Skeletal muscle satellite cell (primary cell): ENCODE data around the gene CFAP99.

Experiments
- H3K27me3 ChIP-seq: 2 replicates; pipeline ENCODE4 v1.7.0; 2013; ENCODE audit warnings: low read length; ENCODE audit not compliant: control insufficient read depth, insufficient read depth
- H3K36me3 ChIP-seq: 2 replicates; pipeline ENCODE4 v1.7.0; 2013; ENCODE audit warnings: mild to moderate bottlenecking, control low read depth, low read length; ENCODE audit not compliant: insufficient read depth
- H3K4me1 ChIP-seq: 2 replicates; pipeline ENCODE4 v1.7.0; 2013; ENCODE audit warnings: low read length; ENCODE audit not compliant: control insufficient read depth, insufficient read depth
- H3K4me2 ChIP-seq: 2 replicates; pipeline ENCODE4 v1.7.0; 2013; ENCODE audit warnings: mild to moderate bottlenecking, low read length
- H3K4me3 ChIP-seq: 2 replicates; pipeline ENCODE4 v1.7.0; 2013; ENCODE audit warnings: low read length
- H3K9ac ChIP-seq: 2 replicates; pipeline ENCODE4 v1.7.0; 2013; ENCODE audit warnings: mild to moderate bottlenecking, low read depth, low read length, moderate library complexity
- H3K9me3 ChIP-seq: replicated peaks from 2 replicates; pipeline ENCODE4 v1.7.0; 2013; ENCODE audit warnings: mild to moderate bottlenecking, control low read depth, low read length

The CFAP99 gene

DNA sequence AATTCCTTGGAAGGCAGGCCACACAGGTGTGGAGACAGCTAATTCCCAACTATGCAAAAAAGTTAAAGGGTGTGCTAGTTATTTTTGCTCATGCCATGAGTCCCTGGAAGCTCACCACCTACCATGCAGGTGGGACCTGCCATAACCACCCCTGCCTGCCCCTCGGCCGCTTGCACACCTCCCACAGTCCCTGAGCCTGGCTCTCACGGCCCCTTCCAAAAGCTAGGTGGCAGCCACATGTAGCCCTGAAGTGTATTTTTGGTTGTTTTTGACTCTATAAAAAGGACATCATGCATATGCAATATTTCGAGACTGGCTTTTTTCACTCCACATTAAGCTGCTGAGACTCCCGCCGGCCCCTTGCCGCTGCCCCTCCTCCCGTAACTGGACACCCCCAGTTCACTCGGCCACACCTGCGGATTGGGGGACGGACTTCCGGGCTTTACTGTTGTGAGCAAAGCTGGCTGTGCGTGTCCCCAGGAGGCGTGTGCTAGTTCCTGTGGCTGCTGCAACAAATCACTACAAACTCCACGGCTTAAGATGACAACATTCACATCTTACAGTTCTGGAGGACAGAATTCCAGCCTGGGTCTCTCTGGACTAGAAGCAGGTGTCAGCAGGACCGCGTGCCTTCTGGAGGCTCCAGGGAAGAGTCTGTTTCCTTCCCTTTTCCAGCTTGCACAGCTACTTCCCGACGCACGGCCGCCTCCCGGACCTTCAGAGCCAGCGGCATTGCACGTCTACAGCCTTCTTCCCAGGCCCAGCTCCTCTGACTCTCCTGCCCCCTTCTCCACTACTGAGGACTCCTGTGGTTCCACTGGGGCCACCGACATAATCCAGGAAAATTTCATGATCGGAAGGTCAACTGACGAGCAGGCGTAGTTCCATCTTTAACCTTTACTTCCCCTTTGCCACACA is 25.1 kb upstream of the CFAP99 start:
- peaks cover 25% of the 10 kb centered on the region for H3K4me1 ChIP-seq
- no peak overlapping the region for H3K4me2 ChIP-seq
- no peaks in the 10 kb centered on the region for H3K9me3 ChIP-seq
- no peaks in the 10 kb centered on the region for H3K36me3 ChIP-seq
- H3K4me3 ChIP-seq: no peak overlapping the region
- no peak overlapping the region for H3K9ac ChIP-seq
- H3K27me3 ChIP-seq: peaks cover 46% of the 10 kb centered on the region

DNA sequence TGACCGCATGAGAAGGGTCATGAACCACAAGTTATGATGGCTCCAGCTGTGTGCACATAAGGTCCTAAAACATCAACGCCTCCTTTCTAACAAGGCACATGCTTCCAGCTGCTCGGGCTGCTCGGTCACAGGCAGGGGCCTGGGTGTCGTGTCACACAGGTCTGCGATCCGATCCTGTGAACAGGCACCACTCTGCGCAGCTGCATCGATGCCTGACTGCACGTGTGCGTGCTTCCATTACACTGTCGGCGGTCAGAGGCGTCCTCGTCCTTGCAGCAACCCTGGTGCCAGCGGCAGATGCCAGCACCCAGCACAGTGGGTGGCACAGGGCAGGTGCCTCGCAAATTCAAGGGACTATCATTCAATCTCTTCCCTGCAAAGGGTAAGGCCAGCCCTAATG is 24.2 kb upstream of the CFAP99 start:
- H3K4me2 ChIP-seq: no peak overlapping the region
- no peaks in the 10 kb centered on the region for H3K9me3 ChIP-seq
- no peak overlapping the region for H3K9ac ChIP-seq
- H3K27me3 ChIP-seq: peaks cover 45% of the 10 kb centered on the region
- H3K4me1 ChIP-seq: peaks cover 25% of the 10 kb centered on the region
- H3K4me3 ChIP-seq: no peak overlapping the region
- H3K36me3 ChIP-seq: no peaks in the 10 kb centered on the region

DNA sequence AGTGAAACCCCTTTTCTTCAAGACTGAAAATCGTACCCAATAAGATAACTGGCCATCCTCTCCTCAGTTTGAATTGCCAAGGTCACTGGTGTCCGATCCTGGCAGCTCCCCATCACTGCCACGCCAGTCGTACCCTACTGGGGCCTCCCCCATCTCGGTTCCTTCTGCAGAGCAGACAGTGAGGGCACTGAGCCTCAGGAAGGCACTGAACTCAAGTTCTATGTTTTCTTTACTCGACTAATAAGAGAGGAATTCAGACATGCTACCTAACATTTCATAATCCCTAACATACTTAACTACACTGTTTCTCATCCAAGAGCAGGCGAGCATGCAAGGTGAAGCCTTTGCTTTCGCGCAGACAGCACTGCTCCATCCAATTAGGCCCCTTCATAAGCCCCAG is 23.7 kb upstream of the CFAP99 start:
- Histone ChIP-seq H3K4me2 (peak overlapping the region; percentile 28), H3K27me3 (peaks cover 41% of the 10 kb centered on the region), H3K9ac (no peak overlapping the region)

GRCh38 chr4:2395584-2395983 is 23.2 kb upstream of the CFAP99 start:
- Histone ChIP-seq H3K9ac (no peak overlapping the region), H3K4me1 (peaks cover 23% of the 10 kb centered on the region), H3K27me3 (peaks cover 35% of the 10 kb centered on the region), H3K4me3 (no peak overlapping the region), H3K9me3 (no peaks in the 10 kb centered on the region), H3K4me2 (no peak overlapping the region), H3K36me3 (no peaks in the 10 kb centered on the region)

More for the DNA sequence above, 23.7 kb upstream of the CFAP99 start:
- no peaks in the 10 kb centered on the region for H3K36me3 ChIP-seq
- no peaks in the 10 kb centered on the region for H3K9me3 ChIP-seq
- H3K4me1 ChIP-seq: peaks cover 25% of the 10 kb centered on the region
- H3K4me3 ChIP-seq: no peak overlapping the region

GRCh38 chr4:2396781-2397368 is 21.9 kb upstream of the CFAP99 start:
- Histone ChIP-seq H3K27me3 (peaks cover 28% of the 10 kb centered on the region), H3K4me1 (peaks cover 22% of the 10 kb centered on the region), H3K9ac (no peak overlapping the region), H3K4me2 (no peak overlapping the region), H3K9me3 (no peaks in the 10 kb centered on the region), H3K36me3 (no peaks in the 10 kb centered on the region), H3K4me3 (no peak overlapping the region)

- Histone ChIP-seq H3K4me3 (no peak overlapping the region), H3K9ac (no peak overlapping the region), H3K4me2 (no peak overlapping the region), H3K36me3 (no peaks in the 10 kb centered on the region), H3K4me1 (peaks cover 31% of the 10 kb centered on the region), H3K9me3 (no peaks in the 10 kb centered on the region), H3K27me3 (peaks cover 26% of the 10 kb centered on the region)
Measured at GRCh38 chr4:2397596-2398379, 21.0 kb upstream of the CFAP99 start.

DNA sequence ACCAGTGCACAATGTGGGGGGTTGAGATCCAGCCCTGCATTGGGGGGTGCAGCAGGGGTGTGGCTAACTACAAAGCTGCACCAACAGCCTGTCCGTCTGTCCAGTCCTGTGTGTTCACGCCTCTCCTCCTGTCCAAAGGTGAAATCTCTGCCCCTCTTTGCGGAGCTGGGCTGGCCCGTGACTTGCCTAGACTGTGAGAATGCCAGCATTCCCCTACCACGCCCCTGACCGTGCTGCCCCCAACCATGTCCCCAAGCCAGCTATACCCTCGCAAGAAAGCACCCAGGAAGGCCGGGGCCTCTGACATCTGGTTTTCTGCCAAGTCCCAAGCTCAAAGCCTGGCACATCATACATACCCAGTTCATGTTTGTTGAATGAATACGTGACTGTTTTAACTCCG is 19.5 kb upstream of the CFAP99 start:
- Histone ChIP-seq H3K27me3 (peaks cover 16% of the 10 kb centered on the region), H3K36me3 (no peaks in the 10 kb centered on the region), H3K4me2 (no peak overlapping the region), H3K9ac (no peak overlapping the region), H3K9me3 (no peaks in the 10 kb centered on the region), H3K4me1 (peaks cover 29% of the 10 kb centered on the region), H3K4me3 (no peak overlapping the region)

GRCh38 chr4:2399631-2400190 is 19.0 kb upstream of the CFAP99 start:
- Histone ChIP-seq H3K36me3 (no peaks in the 10 kb centered on the region), H3K27me3 (peaks cover 14% of the 10 kb centered on the region), H3K4me1 (peaks cover 26% of the 10 kb centered on the region)

GRCh38 chr4:2400841-2401609 is 17.7 kb upstream of the CFAP99 start:
- Histone ChIP-seq H3K36me3 (no peaks in the 10 kb centered on the region), H3K27me3 (peaks cover 14% of the 10 kb centered on the region), H3K4me1 (peaks cover 16% of the 10 kb centered on the region), H3K9me3 (no peaks in the 10 kb centered on the region), H3K9ac (no peak overlapping the region), H3K4me3 (no peak overlapping the region), H3K4me2 (no peak overlapping the region)

More at GRCh38 chr4:2399631-2400190, 19.0 kb upstream of the CFAP99 start:
- Histone ChIP-seq H3K4me2 (no peak overlapping the region), H3K9ac (no peak overlapping the region), H3K4me3 (no peak overlapping the region), H3K9me3 (no peaks in the 10 kb centered on the region)

DNA sequence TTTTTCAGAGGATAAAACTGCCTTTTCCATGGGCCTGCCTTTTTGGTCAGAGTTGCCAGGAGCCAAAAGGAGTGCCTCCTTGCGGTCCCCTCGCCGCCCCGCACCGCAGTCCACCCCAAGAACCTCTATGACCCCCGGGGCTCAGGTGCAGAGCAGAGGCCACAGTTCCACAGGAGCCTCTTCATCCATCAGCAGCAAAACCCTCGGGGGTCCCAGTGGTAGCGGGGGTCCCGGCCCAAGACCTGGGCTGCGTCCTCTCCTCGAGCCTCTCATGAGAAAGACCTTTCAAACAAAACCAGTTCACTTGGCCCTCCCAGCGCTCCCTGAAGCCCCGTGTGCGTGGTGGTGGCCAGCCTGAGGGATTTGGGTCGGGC is 17.2 kb upstream of the CFAP99 start:
- no peak overlapping the region for H3K9ac ChIP-seq
- peak overlapping the region; percentile 86 for H3K4me2 ChIP-seq
- H3K36me3 ChIP-seq: no peaks in the 10 kb centered on the region
- peaks cover 16% of the 10 kb centered on the region for H3K4me1 ChIP-seq
- no peaks in the 10 kb centered on the region for H3K9me3 ChIP-seq
- peaks cover 14% of the 10 kb centered on the region for H3K27me3 ChIP-seq
- H3K4me3 ChIP-seq: peak overlapping the region; percentile 53
